Vagina (tissue), 2 donors: ENCODE measurements around the gene CSNK1A1. TPM values are rescaled to one million over a fixed set of nuclear protein-coding genes. Genes with fewer than 3 reads are reported as not detected.

Experiments used
- DNase-seq, 2 donors: peaks; one replicate each; pipeline ENCODE4 v3.0.0-alpha.2; 2017; ENCODE audit errors: extremely low spot score in 2 of 2
- H3K27ac ChIP-seq: fragments of 200-600 bp; sonication (generic); one replicate; pipeline ENCODE4 v1.5.1; 2019
- H3K27me3 ChIP-seq: fragments of 200-600 bp; sonication (generic); one replicate; pipeline ENCODE4 v1.5.1; 2019
- H3K36me3 ChIP-seq, 2 donors: fragments of 200-600 bp; sonication (generic); one replicate each; pipeline ENCODE4 v1.5.1; 2017 to 2019
- H3K4me1 ChIP-seq: fragments of 200-600 bp; sonication (generic); one replicate; pipeline ENCODE4 v1.5.1; 2019
- H3K4me3 ChIP-seq, 2 donors: fragments of 200-600 bp; sonication (generic); 1 replicate in 1 of 2; 2 replicates in 1 of 2; pipeline ENCODE4 v1.5.1; 2016 to 2019
- H3K9me3 ChIP-seq: fragments of 200-600 bp; sonication (generic); one replicate; pipeline ENCODE4 v1.5.1; 2019
- POLR2A ChIP-seq, 2 donors: fragments of 450-650 bp; IDR thresholded peaks; one replicate each; pipeline ENCODE4 v1.6.1; 2017; ENCODE audit warnings: antibody characterized with exemption in 2 of 2, mild to moderate bottlenecking in 2 of 2, moderate library complexity in 2 of 2
- POLR2AphosphoS5 ChIP-seq, 2 donors: sonication (generic); formaldehyde crosslinking; IDR thresholded peaks; one replicate each; pipeline ENCODE4 v1.9.0; 2017; ENCODE audit warnings: antibody characterized with exemption in 2 of 2, mild to moderate bottlenecking in 2 of 2, low read depth in 1 of 2; ENCODE audit not compliant: insufficient read depth in 1 of 2
- intact Hi-C: fragments of 100-400 bp; cut with DNase I; formaldehyde crosslinking; loops from one replicate; pipeline ENCODE4 v1.15.1; 2023
- total RNA-seq: library from RNA; depleted of rRNA; stranded (reverse); fragments of >200 nt; gene quantifications from one replicate; pipeline ENCODE4 v1.2.3, GENCODE V29; 2016
- TF ChIP-seq, protein P1 (sequence below), 3 experiments: fragments of 450-650 bp in 2 of 3; fragments of 200-600 bp in 1 of 3; sonication (generic) in 1 of 3; IDR thresholded peaks; one replicate each; pipeline ENCODE4 v1.5.1; 2017 to 2019; ENCODE audit warnings: antibody characterized with exemption in 3 of 3, mild to moderate bottlenecking in 2 of 3, moderate library complexity in 2 of 3

The CSNK1A1 gene
- total RNA-seq, 1 donor from 2014 or later = 223 TPM

GRCh38 chr5:149452665-149453617 lies 98.3 kb downstream of the CSNK1A1 start:
- H3K4me3 ChIP-seq = no peak overlapping the region
- peak overlapping the region; percentile 91 for H3K27ac ChIP-seq
- H3K4me1 ChIP-seq = peaks cover 60% of the 10 kb centered on the region
- no peaks in the 10 kb centered on the region for H3K27me3 ChIP-seq
- peak in 1 of 2 donors; percentile 93 for DNase-seq
- intact Hi-C loops = loop anchor here (5.0 kb wide), 1 partner anchor 39 kb away; no protein-coding TSS in a partner anchor
- TF ChIP-seq, protein P1, sequence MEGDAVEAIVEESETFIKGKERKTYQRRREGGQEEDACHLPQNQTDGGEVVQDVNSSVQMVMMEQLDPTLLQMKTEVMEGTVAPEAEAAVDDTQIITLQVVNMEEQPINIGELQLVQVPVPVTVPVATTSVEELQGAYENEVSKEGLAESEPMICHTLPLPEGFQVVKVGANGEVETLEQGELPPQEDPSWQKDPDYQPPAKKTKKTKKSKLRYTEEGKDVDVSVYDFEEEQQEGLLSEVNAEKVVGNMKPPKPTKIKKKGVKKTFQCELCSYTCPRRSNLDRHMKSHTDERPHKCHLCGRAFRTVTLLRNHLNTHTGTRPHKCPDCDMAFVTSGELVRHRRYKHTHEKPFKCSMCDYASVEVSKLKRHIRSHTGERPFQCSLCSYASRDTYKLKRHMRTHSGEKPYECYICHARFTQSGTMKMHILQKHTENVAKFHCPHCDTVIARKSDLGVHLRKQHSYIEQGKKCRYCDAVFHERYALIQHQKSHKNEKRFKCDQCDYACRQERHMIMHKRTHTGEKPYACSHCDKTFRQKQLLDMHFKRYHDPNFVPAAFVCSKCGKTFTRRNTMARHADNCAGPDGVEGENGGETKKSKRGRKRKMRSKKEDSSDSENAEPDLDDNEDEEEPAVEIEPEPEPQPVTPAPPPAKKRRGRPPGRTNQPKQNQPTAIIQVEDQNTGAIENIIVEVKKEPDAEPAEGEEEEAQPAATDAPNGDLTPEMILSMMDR (IDR thresholded peaks at IDR 0.05) = no peak
- TF ChIP-seq POLR2A (IDR thresholded peaks at IDR 0.05) (peak in 1 of 2 donors; percentile 17), POLR2AphosphoS5 (IDR thresholded peaks at IDR 0.05; ENCODE audit: insufficient read depth in 1 of 2, low read depth in 1 of 2) (peak; percentile 22 to 69)
- no peaks in the 10 kb centered on the region for H3K36me3 ChIP-seq
- H3K9me3 ChIP-seq = no peaks in the 10 kb centered on the region

DNA sequence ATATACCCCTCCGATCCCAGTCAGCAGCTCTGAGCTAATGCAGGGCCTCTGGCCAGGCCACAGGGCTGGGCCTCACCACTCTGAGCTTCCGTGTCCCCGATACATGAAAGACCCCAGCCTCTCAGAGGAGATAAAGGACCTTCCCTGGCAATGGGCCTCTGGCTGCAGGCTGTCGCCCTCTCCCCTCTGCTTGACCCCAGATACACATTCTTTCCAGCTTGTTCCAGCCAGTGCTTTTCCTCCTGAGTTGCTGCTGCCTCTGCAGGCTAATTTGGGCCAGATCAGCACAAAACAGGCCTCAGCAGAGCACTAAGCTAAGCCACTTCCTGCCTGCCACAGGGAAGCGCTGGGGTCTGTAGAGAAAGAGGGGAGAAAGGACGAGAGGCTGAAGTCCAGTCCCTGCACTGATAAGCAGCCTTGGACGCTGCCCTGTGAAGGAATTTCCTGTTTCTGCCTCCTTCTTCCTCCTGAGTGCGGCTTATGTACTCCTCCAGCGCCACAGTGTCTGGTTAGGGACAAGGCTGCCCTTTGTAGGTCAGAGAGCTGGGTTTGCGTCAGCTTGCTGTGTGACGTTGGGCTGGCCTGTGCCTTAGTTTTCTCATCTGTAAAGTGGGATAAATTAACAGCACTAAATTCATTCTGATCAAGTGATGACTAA lies 99.1 kb downstream of the CSNK1A1 start:
- Histone ChIP-seq H3K9me3 (no peaks in the 10 kb centered on the region), H3K36me3 (no peaks in the 10 kb centered on the region), H3K4me3 (no peak overlapping the region), H3K27ac (peak overlapping the region; percentile 91), H3K4me1 (peaks cover 66% of the 10 kb centered on the region), H3K27me3 (no peaks in the 10 kb centered on the region)
- DNase-seq = peak in 1 of 2 donors; percentile 89
- TF ChIP-seq, protein P1 (IDR thresholded peaks at IDR 0.05) = no peak
- TF ChIP-seq POLR2AphosphoS5 (IDR thresholded peaks at IDR 0.05; ENCODE audit: insufficient read depth in 1 of 2, low read depth in 1 of 2) = peak; percentile 43 to 47
- intact Hi-C loops = loop anchor here (5.0 kb wide), 1 partner anchor 40 kb away; no protein-coding TSS in a partner anchor

GRCh38 chr5:149450199-149450598 lies 101.0 kb downstream of the CSNK1A1 start:
- intact Hi-C loops = loop anchor here (5.0 kb wide), 1 partner anchor 42 kb away; no protein-coding TSS in a partner anchor
- peak overlapping the region; percentile 91 for H3K27ac ChIP-seq
- H3K4me3 ChIP-seq = no peak overlapping the region
- TF ChIP-seq, protein P1 (IDR thresholded peaks at IDR 0.05) = no peak
- peak; percentile 29 to 55 for TF ChIP-seq POLR2AphosphoS5 (IDR thresholded peaks at IDR 0.05; ENCODE audit: insufficient read depth in 1 of 2, low read depth in 1 of 2)
- no peaks in the 10 kb centered on the region for H3K9me3 ChIP-seq
- peaks cover 71% of the 10 kb centered on the region for H3K4me1 ChIP-seq
- H3K36me3 ChIP-seq = no peaks in the 10 kb centered on the region
- DNase-seq = peak in 1 of 2 donors; percentile 88
- no peaks in the 10 kb centered on the region for H3K27me3 ChIP-seq

- no peak for TF ChIP-seq POLR2AphosphoS5 (IDR thresholded peaks at IDR 0.05; ENCODE audit: insufficient read depth in 1 of 2, low read depth in 1 of 2)
- TF ChIP-seq, protein P1 (IDR thresholded peaks at IDR 0.05) = no peak
- no peak for TF ChIP-seq POLR2A (IDR thresholded peaks at IDR 0.05)
- no peaks in the 10 kb centered on the region for H3K9me3 ChIP-seq
- no peaks in the 10 kb centered on the region for H3K27me3 ChIP-seq
- no peaks in the 10 kb centered on the region for H3K36me3 ChIP-seq
- no peak overlapping the region for H3K4me3 ChIP-seq
- no peak for DNase-seq
- intact Hi-C loops = no loop called here
- peak overlapping the region; percentile 91 for H3K27ac ChIP-seq
- peaks cover 71% of the 10 kb centered on the region for H3K4me1 ChIP-seq
These were observed 102.2 kb downstream of the CSNK1A1 start for GRCh38 chr5:149448831-149449714.
